A673 (cell line): ENCODE results near the gene OR2V1.
"Not testable (repeated sequence)": the region's sequence is repeated elsewhere in the genome, so short reads cannot be mapped to it uniquely, and the experiment has no call there.

Experiments used
- EZH2 ChIP-seq: fragments of 200-600 bp; sonication (generic); IDR thresholded peaks from 2 replicates; pipeline ENCODE4 v1.6.1; 2017; ENCODE audit warnings: borderline replicate concordance, low read depth, mild to moderate bottlenecking, mixed read lengths, antibody characterized with exemption, low read length; ENCODE audit not compliant: poor library complexity, severe bottlenecking
- TF ChIP-seq, protein P1 (sequence below): fragments of 300-800, 200-600 bp; sonication (generic); conservative IDR thresholded peaks from 2 replicates; pipeline ENCODE4 v1.5.1; 2017; ENCODE audit warnings: low read depth, mild to moderate bottlenecking, antibody characterized with exemption, low read length, moderate library complexity, mixed read lengths

DNA sequence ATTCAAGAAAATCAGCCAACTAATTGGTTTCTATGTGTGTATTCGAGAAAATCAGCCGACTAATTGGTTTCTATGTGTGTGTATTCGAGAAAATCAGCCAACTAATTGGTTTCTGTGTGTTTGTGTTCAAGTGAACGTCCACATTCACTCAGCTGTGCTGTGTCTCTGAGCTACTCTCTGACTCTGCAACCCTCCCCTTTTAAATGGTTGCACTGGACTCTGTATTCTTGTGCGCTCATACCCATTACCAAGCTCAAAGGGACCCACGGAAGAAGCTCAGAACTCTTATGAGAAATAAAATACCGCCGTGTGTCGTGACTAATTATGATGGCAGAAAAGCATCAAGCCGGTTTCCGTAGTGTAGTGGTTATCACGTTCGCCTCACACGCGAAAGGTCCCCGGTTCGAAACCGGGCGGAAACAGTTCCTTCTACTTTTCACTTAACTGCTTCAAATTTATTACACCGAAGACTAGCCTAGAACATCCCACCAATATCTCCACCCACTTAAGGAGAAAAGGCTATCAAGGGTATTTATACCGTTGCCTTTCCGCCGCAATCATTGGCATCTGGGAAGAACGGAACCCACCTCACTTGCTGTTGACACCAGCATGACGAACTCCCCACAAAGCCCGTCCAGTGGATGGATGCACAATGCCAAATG is 34.1 kb downstream of the OR2V1 start:
- TF ChIP-seq, protein P1, sequence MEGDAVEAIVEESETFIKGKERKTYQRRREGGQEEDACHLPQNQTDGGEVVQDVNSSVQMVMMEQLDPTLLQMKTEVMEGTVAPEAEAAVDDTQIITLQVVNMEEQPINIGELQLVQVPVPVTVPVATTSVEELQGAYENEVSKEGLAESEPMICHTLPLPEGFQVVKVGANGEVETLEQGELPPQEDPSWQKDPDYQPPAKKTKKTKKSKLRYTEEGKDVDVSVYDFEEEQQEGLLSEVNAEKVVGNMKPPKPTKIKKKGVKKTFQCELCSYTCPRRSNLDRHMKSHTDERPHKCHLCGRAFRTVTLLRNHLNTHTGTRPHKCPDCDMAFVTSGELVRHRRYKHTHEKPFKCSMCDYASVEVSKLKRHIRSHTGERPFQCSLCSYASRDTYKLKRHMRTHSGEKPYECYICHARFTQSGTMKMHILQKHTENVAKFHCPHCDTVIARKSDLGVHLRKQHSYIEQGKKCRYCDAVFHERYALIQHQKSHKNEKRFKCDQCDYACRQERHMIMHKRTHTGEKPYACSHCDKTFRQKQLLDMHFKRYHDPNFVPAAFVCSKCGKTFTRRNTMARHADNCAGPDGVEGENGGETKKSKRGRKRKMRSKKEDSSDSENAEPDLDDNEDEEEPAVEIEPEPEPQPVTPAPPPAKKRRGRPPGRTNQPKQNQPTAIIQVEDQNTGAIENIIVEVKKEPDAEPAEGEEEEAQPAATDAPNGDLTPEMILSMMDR: not testable (repeated sequence)
- TF ChIP-seq EZH2: not testable (repeated sequence)
